Lower leg skin (tissue), 3 donors: ENCODE measurements around the gene ARL10.

ENCODE experiments used
- POLR2A ChIP-seq, 2 donors: fragments of 450-650 bp; IDR thresholded peaks; one replicate each; pipeline ENCODE4 v1.6.1; 2016 to 2017; ENCODE audit warnings: antibody characterized with exemption in 2 of 2, mild to moderate bottlenecking in 1 of 2, moderate library complexity in 1 of 2
- TF ChIP-seq, protein P1 (sequence below), 3 donors: fragments of 450-650 bp; IDR thresholded peaks; one replicate each; pipeline ENCODE4 v1.5.1; 2016; ENCODE audit warnings: antibody characterized with exemption in 3 of 3, mild to moderate bottlenecking in 3 of 3, moderate library complexity in 2 of 3

DNA sequence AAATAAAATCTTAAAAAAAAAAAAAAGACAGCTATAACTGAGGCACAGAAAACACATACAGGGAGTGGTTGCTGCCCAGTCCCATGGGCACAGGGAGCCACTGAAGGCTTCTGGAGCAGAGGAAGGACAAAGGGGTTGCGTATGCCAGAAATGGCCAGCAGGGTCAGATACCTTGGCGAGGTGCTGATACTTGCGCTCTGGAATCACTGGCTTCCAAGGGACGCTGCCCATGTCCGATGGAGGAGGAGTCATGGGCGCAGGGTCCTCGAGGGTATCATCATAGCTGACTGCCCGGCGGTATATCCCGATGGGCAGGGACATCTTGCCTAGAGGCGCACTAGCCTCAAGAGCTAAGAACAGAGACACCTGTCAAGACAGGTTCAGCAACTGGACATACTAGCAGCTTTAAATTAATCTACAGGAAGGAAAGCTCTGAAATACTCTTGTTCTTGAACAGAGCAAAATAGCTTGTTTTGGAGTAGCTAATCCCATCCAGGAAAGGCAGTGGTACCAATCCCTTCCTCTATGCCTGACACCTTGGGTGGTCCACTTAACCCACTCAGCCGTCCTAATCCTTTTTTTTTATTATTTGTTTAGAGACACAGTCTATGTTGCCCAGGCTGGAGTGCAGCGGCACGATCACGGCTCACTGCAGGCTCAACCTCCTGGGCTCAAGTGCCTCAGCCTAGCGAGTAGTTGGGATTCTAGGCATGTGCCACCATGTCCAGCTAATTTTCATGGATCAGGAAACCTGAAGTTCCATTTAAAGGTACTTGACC lies 9.7 kb upstream of the ARL10 start:
- TF ChIP-seq, protein P1, sequence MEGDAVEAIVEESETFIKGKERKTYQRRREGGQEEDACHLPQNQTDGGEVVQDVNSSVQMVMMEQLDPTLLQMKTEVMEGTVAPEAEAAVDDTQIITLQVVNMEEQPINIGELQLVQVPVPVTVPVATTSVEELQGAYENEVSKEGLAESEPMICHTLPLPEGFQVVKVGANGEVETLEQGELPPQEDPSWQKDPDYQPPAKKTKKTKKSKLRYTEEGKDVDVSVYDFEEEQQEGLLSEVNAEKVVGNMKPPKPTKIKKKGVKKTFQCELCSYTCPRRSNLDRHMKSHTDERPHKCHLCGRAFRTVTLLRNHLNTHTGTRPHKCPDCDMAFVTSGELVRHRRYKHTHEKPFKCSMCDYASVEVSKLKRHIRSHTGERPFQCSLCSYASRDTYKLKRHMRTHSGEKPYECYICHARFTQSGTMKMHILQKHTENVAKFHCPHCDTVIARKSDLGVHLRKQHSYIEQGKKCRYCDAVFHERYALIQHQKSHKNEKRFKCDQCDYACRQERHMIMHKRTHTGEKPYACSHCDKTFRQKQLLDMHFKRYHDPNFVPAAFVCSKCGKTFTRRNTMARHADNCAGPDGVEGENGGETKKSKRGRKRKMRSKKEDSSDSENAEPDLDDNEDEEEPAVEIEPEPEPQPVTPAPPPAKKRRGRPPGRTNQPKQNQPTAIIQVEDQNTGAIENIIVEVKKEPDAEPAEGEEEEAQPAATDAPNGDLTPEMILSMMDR (IDR thresholded peaks at IDR 0.05), result no peak
- TF ChIP-seq POLR2A (IDR thresholded peaks at IDR 0.05), result no peak
